IMR-90 (cell line): ENCODE data around the gene YTHDC2. TPM values are rescaled to one million over a fixed set of nuclear protein-coding genes. Genes with fewer than 3 reads are reported as not detected.

Experiments used
- ATAC-seq: fragments of 200-7000 bp; cut with Tn5 transposase; 2 replicates; pipeline ENCODE4 v1.9.1; 2020; ENCODE audit warnings: low read depth, mild to moderate bottlenecking, moderate library complexity
- BruUV-seq: library from RNA; stranded (reverse); fragments of 400-500 nt; replicated peaks from 2 replicates; lab custom pipeline; 2021; lab: Mats Ljungman, UMichigan
- CTCF ChIA-PET: fragments of 300-600 bp; formaldehyde crosslinking; extraction: SDS; loops from one replicate; lab custom pipeline; 2021; ENCODE audit warnings: antibody characterized with exemption; lab: Yijun Ruan, JAX
- POLR2A ChIA-PET: fragments of 300-600 bp; sonication (Branson Sonifier 250); formaldehyde crosslinking; loops from one replicate; lab custom pipeline; 2022; ENCODE audit warnings: antibody characterized with exemption; ENCODE audit not compliant: unreplicated experiment; lab: Charles Lee
- DNase-seq: peaks from one replicate; pipeline ENCODE4 v3.0.0; 2013
- H2AFZ ChIP-seq: replicated peaks from 2 replicates; pipeline ENCODE3; 2013; ENCODE audit warnings: low read length, mild to moderate bottlenecking; ENCODE audit not compliant: poor library complexity
- H2AK5ac ChIP-seq: 2 replicates; pipeline ENCODE4 v1.6.1; 2013; ENCODE audit warnings: low read depth, low read length, inconsistent platforms
- H2AK9ac ChIP-seq: replicated peaks from 2 replicates; pipeline ENCODE3; 2013; ENCODE audit warnings: mild to moderate bottlenecking, low read depth, low read length, moderate library complexity; ENCODE audit not compliant: poor library complexity
- H2BK120ac ChIP-seq: 2 replicates; pipeline ENCODE4 v1.6.1; 2013; ENCODE audit warnings: low read depth, low read length, inconsistent platforms
- H2BK15ac ChIP-seq: 3 replicates; pipeline ENCODE4 v1.6.1; 2013; ENCODE audit warnings: low read depth, low read length, inconsistent platforms
- H2BK20ac ChIP-seq: 2 replicates; pipeline ENCODE4 v1.6.1; 2013; ENCODE audit warnings: low read depth, mild to moderate bottlenecking, inconsistent platforms, low read length, moderate library complexity
- H2BK5ac ChIP-seq: 2 replicates; pipeline ENCODE4 v1.6.1; 2013; ENCODE audit warnings: mild to moderate bottlenecking, low read depth, low read length, inconsistent platforms; ENCODE audit not compliant: poor library complexity, severe bottlenecking
- H3K14ac ChIP-seq: replicated peaks from 2 replicates; pipeline ENCODE4 v1.6.1; 2013; ENCODE audit warnings: low read depth, low read length, inconsistent platforms
- H3K18ac ChIP-seq: 2 replicates; pipeline ENCODE4 v1.6.1; 2013; ENCODE audit warnings: low read depth, low read length, control low read depth
- H3K23ac ChIP-seq: 2 replicates; pipeline ENCODE4 v1.6.1; 2013; ENCODE audit warnings: low read depth, low read length, inconsistent platforms
- H3K27ac ChIP-seq: 2 replicates; pipeline ENCODE4 v1.5.1; 2013; ENCODE audit warnings: mild to moderate bottlenecking, control low read depth, low read length; ENCODE audit not compliant: insufficient read depth
- H3K27me3 ChIP-seq: 2 replicates; pipeline ENCODE4 v1.6.1; 2013; ENCODE audit warnings: low read length; ENCODE audit not compliant: control insufficient read depth, insufficient read depth
- H3K36me3 ChIP-seq: 2 replicates; pipeline ENCODE4 v1.6.1; 2013; ENCODE audit warnings: low read length, mixed read lengths; ENCODE audit not compliant: control insufficient read depth, insufficient read depth
- H3K4ac ChIP-seq: 2 replicates; pipeline ENCODE4 v1.6.1; 2013; ENCODE audit warnings: low read depth, low read length, inconsistent platforms
- H3K4me1 ChIP-seq: 2 replicates; pipeline ENCODE4 v1.6.1; 2013; ENCODE audit warnings: low read length, mixed read lengths; ENCODE audit not compliant: control insufficient read depth, insufficient read depth
- H3K4me2 ChIP-seq: 2 replicates; pipeline ENCODE4 v1.6.1; 2013; ENCODE audit warnings: low read depth, mild to moderate bottlenecking, control low read depth, low read length, moderate library complexity
- H3K4me3 ChIP-seq: 2 replicates; pipeline ENCODE4 v1.5.1; 2013; ENCODE audit warnings: low read depth, mild to moderate bottlenecking, control low read depth, low read length, moderate library complexity; ENCODE audit not compliant: insufficient read depth
- H3K56ac ChIP-seq: 2 replicates; pipeline ENCODE4 v1.6.1; 2013; ENCODE audit warnings: low read length, inconsistent platforms; ENCODE audit not compliant: insufficient read depth; ENCODE audit errors: extremely low read depth
- H3K79me1 ChIP-seq, 2 experiments: 2 replicates each; pipeline ENCODE4 v1.6.1; 2013; ENCODE audit warnings: low read length in 2 of 2, inconsistent platforms in 1 of 2, low read depth in 1 of 2
- H3K9ac ChIP-seq: 2 replicates; pipeline ENCODE4 v1.6.1; 2013; ENCODE audit warnings: low read depth, low read length, control low read depth
- H3K9me1 ChIP-seq: 2 replicates; pipeline ENCODE4 v1.6.1; 2013; ENCODE audit warnings: low read length, inconsistent platforms; ENCODE audit not compliant: insufficient read depth
- H3K9me3 ChIP-seq: 2 replicates; pipeline ENCODE4 v1.6.1; 2013; ENCODE audit warnings: low read length; ENCODE audit not compliant: control insufficient read depth, insufficient read depth
- H4K20me1 ChIP-seq: 2 replicates; pipeline ENCODE4 v1.6.1; 2013; ENCODE audit warnings: low read length, inconsistent platforms; ENCODE audit not compliant: insufficient read depth
- H4K5ac ChIP-seq: 2 replicates; pipeline ENCODE4 v1.6.1; 2013; ENCODE audit warnings: mild to moderate bottlenecking, low read depth, low read length, control low read depth
- H4K8ac ChIP-seq, 2 experiments: 2 replicates each; pipeline ENCODE4 v1.6.1; 2013; ENCODE audit warnings: low read depth in 2 of 2, low read length in 2 of 2, control low read depth in 1 of 2, inconsistent platforms in 1 of 2
- H4K91ac ChIP-seq: 2 replicates; pipeline ENCODE4 v1.6.1; 2013; ENCODE audit warnings: low read depth, low read length, inconsistent platforms; ENCODE audit not compliant: insufficient read depth
- BHLHE40 ChIP-seq: fragments of 150-350 bp; IDR thresholded peaks from 2 replicates; pipeline ENCODE4 v1.6.1; 2016; ENCODE audit warnings: mild to moderate bottlenecking, low read depth, low read length
- CHD1 ChIP-seq: IDR thresholded peaks from 2 replicates; pipeline ENCODE4 v1.6.1; 2012; ENCODE audit warnings: low read depth, low read length, improper control_type of control experiment
- MAFK ChIP-seq: IDR thresholded peaks from 2 replicates; pipeline ENCODE4 v1.6.1; 2012; ENCODE audit warnings: low read depth, low read length, improper control_type of control experiment
- POLR2A ChIP-seq: IDR thresholded peaks from 2 replicates; pipeline ENCODE4 v1.6.1; 2012; ENCODE audit warnings: mild to moderate bottlenecking, low read depth, low read length
- RCOR1 ChIP-seq: IDR thresholded peaks from 2 replicates; pipeline ENCODE4 v1.6.1; 2012; ENCODE audit warnings: mild to moderate bottlenecking, low read length, improper control_type of control experiment; ENCODE audit not compliant: insufficient replicate concordance
- SMC3 ChIP-seq: fragments of 150-350 bp; IDR thresholded peaks from 2 replicates; pipeline ENCODE4 v1.6.1; 2016; ENCODE audit warnings: low read depth, mild to moderate bottlenecking, antibody characterized with exemption, low read length, moderate library complexity
- dilution Hi-C: fragments of 300-500 bp; cut with HindIII; formaldehyde crosslinking; loops from one replicate; pipeline ENCODE4 v1.14.3; 2018; ENCODE audit warnings: low sequenced_read_pairs; ENCODE audit not compliant: unreplicated experiment
- in situ Hi-C: fragments of 300-500 bp; cut with MboI; formaldehyde crosslinking; loops from 3 replicates; pipeline ENCODE4 v1.14.3; 2019; ENCODE audit warnings: low sequenced_read_pairs, inconsistent platforms, mixed read lengths
- intact Hi-C: fragments of 100-400 bp; cut with micrococcal nuclease; formaldehyde crosslinking; loops from 2 replicates; pipeline ENCODE4 v1.10.0; 2022
- microRNA-seq, 2 experiments: library from miRNA; stranded (forward) in 1 of 2; unstranded in 1 of 2; fragments of 10-50 nt in 1 of 2; fragments of <30 nt in 1 of 2; gene quantifications in 1 of 2; microRNA quantifications in 1 of 2; one replicate each; pipeline versions ENCODE3 to v1.1.0; 2013 to 2020; ENCODE audit not compliant: insufficient read depth in 1 of 2, insufficient read length in 1 of 2, unreplicated experiment in 1 of 2
- polyA plus RNA-seq, 3 experiments: library from polyadenylated mRNA; depleted of rRNA; stranded (reverse); fragments of >200 nt; gene quantifications; 2 replicates each; pipeline ENCODE4 v1.2.3, GENCODE V29; 2012; ENCODE audit warnings: low replicate concordance in 1 of 3
- small RNA-seq, 5 experiments: library from RNA; depleted of rRNA; stranded (forward); fragments of <200 nt; gene quantifications; one replicate each; pipeline ENCODE3, GENCODE V24; 2012
- total RNA-seq: library from RNA; depleted of rRNA; stranded (reverse); fragments of >200 nt; gene quantifications from 2 replicates; pipeline ENCODE4 v1.2.3, GENCODE V29; 2012; rRNA removed

The YTHDC2 gene
- total and polyA plus RNA-seq, 2 of the 4 experiments (the other 2 are of a cell fraction), result 6.5 to 13.4 TPM

GRCh38 chr5:113641715-113642114 is 128.2 kb downstream of the YTHDC2 start:
- TF ChIP-seq SMC3 (no peak), POLR2A (no peak), CHD1 (no peak), RCOR1 (no peak), BHLHE40 (no peak), MAFK (no peak)
- ChIA-PET POLR2A (no interaction called here), CTCF (no interaction called here)
- Histone ChIP-seq H3K56ac (no peak overlapping the region), H4K5ac (no peak overlapping the region), H3K9me1 (no peaks in the 10 kb centered on the region), H4K91ac (no peak overlapping the region), H2BK20ac (no peak overlapping the region), H2AK5ac (no peak overlapping the region), H3K18ac (no peak overlapping the region), H4K20me1 (no peaks in the 10 kb centered on the region), H3K4me2 (no peak overlapping the region), H3K27ac (no peak overlapping the region), H3K4me3 (no peak overlapping the region), H3K27me3 (no peaks in the 10 kb centered on the region; the same call in 1 of the 2 replicates), H4K8ac (no peak overlapping the region), H2AFZ (no peak overlapping the region), H2AK9ac (no peak overlapping the region), H3K9ac (no peak overlapping the region), H3K36me3 (no peaks in the 10 kb centered on the region), H3K4ac (no peak overlapping the region), H3K14ac (no peak overlapping the region), H3K4me1 (no peaks in the 10 kb centered on the region), H2BK15ac (no peak overlapping the region), H2BK5ac (no peak overlapping the region), H2BK120ac (no peak overlapping the region), H3K23ac (no peak overlapping the region), H3K79me1 (no peaks in the 10 kb centered on the region), H3K9me3 (no peaks in the 10 kb centered on the region)
- no peak for ATAC-seq
- dilution Hi-C loops, result no loop called here
- BruUV-seq, result no TSS peak
- intact Hi-C loops, result no loop called here
- no peak for DNase-seq
- in situ Hi-C loops, result loop anchor here (25.0 kb wide), 1 partner anchor 1421 kb away; no protein-coding TSS in a partner anchor

Small RNA genes lying within 50 kb of the gene (microRNA-seq; reads per million reads assigned to microRNA genes)
- gene RNU4ATAC13P (ENCODE audit: insufficient read depth, insufficient read length), result not detected

Small RNA genes lying within 50 kb of the gene (small RNA-seq; reads per million reads assigned to genes)
- 0 reads per million in 5 experiments for gene RNU4ATAC13P

Other genes with a start within 250 kb of the YTHDC2 start
- under 0.01 and 0.18 TPM in 2 replicates for gene TSSK1B, start 78.7 kb upstream of the YTHDC2 start, total RNA-seq
- 0.03 TPM in 1 of 2 replicates, not detected in the other for gene TSSK1B, start 78.7 kb upstream of the YTHDC2 start, polyA plus RNA-seq (2012; rRNA removed)
- gene MCC, start 25.2 kb upstream of the YTHDC2 start, total RNA-seq, result 17.8 and 20.6 TPM in 2 replicates
- 5.0 and 6.5 TPM in 2 replicates for gene MCC, start 25.2 kb upstream of the YTHDC2 start, polyA plus RNA-seq (2012; rRNA removed)